A673 (cell line): ENCODE results near the gene TIGD3. TPM values are rescaled to one million over a fixed set of nuclear protein-coding genes. Genes with fewer than 3 reads are reported as not detected.
A peak's percentile ranks its signal among the peaks of the same experiment; 100 is the strongest.
"Not testable (repeated sequence)": the region's sequence is repeated elsewhere in the genome, so short reads cannot be mapped to it uniquely, and the experiment has no call there.

Source experiments
- BruUV-seq: library from RNA; stranded (reverse); fragments of 400-500 nt; replicated peaks from 2 replicates; lab custom pipeline; 2021; lab: Mats Ljungman, UMichigan
- CTCF ChIA-PET: fragments of 300-600 bp; sonication (Branson Sonifier 250); formaldehyde crosslinking; loops from one replicate; lab custom pipeline; 2022; ENCODE audit warnings: antibody characterized with exemption; lab: Charles Lee
- POLR2A ChIA-PET: fragments of 300-600 bp; sonication (Branson Sonifier 250); formaldehyde crosslinking; loops from one replicate; lab custom pipeline; 2022; ENCODE audit warnings: antibody characterized with exemption; ENCODE audit not compliant: low non-redundant PET; lab: Charles Lee
- DNase-seq: peaks from one replicate; pipeline ENCODE4 v3.0.0-alpha.2; 2015; ENCODE audit warnings: low spot score
- H3K27ac ChIP-seq: fragments of 200-600 bp; sonication (generic); 2 replicates; pipeline ENCODE4 v1.5.1; 2016; ENCODE audit warnings: mixed run types, low read depth, mild to moderate bottlenecking, mixed read lengths, antibody characterized with exemption, low read length; ENCODE audit not compliant: poor library complexity, severe bottlenecking
- H3K27me3 ChIP-seq: fragments of 200-600 bp; sonication (generic); replicated peaks from 2 replicates; pipeline ENCODE4 v1.6.1; 2017; ENCODE audit warnings: mixed run types, low read depth, mild to moderate bottlenecking, mixed read lengths, antibody characterized with exemption, low read length; ENCODE audit not compliant: insufficient read depth, poor library complexity
- H3K36me3 ChIP-seq: fragments of 200-600 bp; sonication (generic); 2 replicates; pipeline ENCODE4 v1.6.1; 2016; ENCODE audit warnings: mixed run types, mild to moderate bottlenecking, mixed read lengths, antibody characterized with exemption, low read length; ENCODE audit not compliant: insufficient read depth, poor library complexity, severe bottlenecking
- H3K4me1 ChIP-seq: fragments of 200-600 bp; sonication (generic); 2 replicates; pipeline ENCODE4 v1.6.1; 2017; ENCODE audit warnings: mixed run types, mild to moderate bottlenecking, mixed read lengths, antibody characterized with exemption, low read length; ENCODE audit not compliant: insufficient read depth, poor library complexity, severe bottlenecking
- H3K4me3 ChIP-seq: fragments of 200-600 bp; sonication (generic); 2 replicates; pipeline ENCODE4 v1.5.1; 2016; ENCODE audit warnings: low read depth, mixed run types, mild to moderate bottlenecking, mixed read lengths, low read length; ENCODE audit not compliant: poor library complexity, severe bottlenecking
- H3K9me3 ChIP-seq: fragments of 200-600 bp; sonication (generic); 2 replicates; pipeline ENCODE4 v1.6.1; 2016; ENCODE audit warnings: mixed run types, low read depth, mild to moderate bottlenecking, mixed read lengths, antibody characterized with exemption, low read length; ENCODE audit not compliant: poor library complexity, severe bottlenecking
- EZH2 ChIP-seq: fragments of 200-600 bp; sonication (generic); IDR thresholded peaks from 2 replicates; pipeline ENCODE4 v1.6.1; 2017; ENCODE audit warnings: borderline replicate concordance, low read depth, mild to moderate bottlenecking, mixed read lengths, antibody characterized with exemption, low read length; ENCODE audit not compliant: poor library complexity, severe bottlenecking
- intact Hi-C: fragments of 100-400 bp; cut with micrococcal nuclease; formaldehyde crosslinking; loops from one replicate; pipeline ENCODE4 v1.10.0; 2022; ENCODE audit not compliant: unreplicated experiment
- total RNA-seq: library from RNA; stranded (reverse); gene quantifications from 2 replicates; pipeline ENCODE4 v1.2.3, GENCODE V29; 2021
- TF ChIP-seq, protein P1 (sequence below): fragments of 300-800, 200-600 bp; sonication (generic); conservative IDR thresholded peaks from 2 replicates; pipeline ENCODE4 v1.5.1; 2017; ENCODE audit warnings: low read depth, mild to moderate bottlenecking, antibody characterized with exemption, low read length, moderate library complexity, mixed read lengths

TIGD3 gene
- total RNA-seq, 1 experiment from 2014 or later: 2.3 TPM

DNA sequence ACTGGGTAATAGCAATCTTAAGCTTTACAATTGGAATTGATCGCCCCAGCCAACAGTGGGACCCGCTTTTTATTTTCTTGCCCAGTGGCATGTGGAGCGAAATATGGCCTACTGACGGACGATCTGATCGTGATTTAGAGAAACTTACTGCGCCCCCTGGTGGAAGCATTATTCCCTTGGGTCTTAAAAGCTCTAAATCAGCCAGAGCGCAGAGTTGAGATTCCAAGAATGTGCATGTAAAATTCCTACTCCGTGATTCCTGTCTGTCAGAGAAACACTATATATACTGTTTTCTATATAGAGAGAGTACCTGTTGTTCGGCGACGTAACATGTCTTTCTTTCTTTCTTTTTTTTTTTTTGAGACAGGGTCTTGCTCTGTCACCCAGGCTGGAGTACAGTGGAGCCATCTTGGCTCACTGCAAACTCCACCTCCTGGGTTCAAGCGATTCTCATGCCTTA, 24.6 kb upstream of the TIGD3 start:
- Histone ChIP-seq H3K36me3 (no peaks in the 10 kb centered on the region), H3K27me3 (no peaks in the 10 kb centered on the region), H3K9me3 (no peaks in the 10 kb centered on the region), H3K4me3 (no peak overlapping the region), H3K27ac (peak overlapping the region; percentile 24), H3K4me1 (peaks cover 6% of the 10 kb centered on the region)
- POLR2A ChIA-PET: interaction anchor here (1.2 kb wide), 1 partner anchor 178 kb away, joined by 11 read pairs; no protein-coding TSS in a partner anchor
- intact Hi-C loops: loop anchor here (5.0 kb wide), 1 partner anchor 483 kb away; no protein-coding TSS in a partner anchor
- CTCF ChIA-PET: interaction anchor here (0.6 to 3.6 kb wide), 10 partner anchors 14 to 503 kb away, joined by 3 to 34 read pairs (median 4); partner anchors contain the start of gene CDC42EP2
- no TSS peak for BruUV-seq
- TF ChIP-seq, protein P1, sequence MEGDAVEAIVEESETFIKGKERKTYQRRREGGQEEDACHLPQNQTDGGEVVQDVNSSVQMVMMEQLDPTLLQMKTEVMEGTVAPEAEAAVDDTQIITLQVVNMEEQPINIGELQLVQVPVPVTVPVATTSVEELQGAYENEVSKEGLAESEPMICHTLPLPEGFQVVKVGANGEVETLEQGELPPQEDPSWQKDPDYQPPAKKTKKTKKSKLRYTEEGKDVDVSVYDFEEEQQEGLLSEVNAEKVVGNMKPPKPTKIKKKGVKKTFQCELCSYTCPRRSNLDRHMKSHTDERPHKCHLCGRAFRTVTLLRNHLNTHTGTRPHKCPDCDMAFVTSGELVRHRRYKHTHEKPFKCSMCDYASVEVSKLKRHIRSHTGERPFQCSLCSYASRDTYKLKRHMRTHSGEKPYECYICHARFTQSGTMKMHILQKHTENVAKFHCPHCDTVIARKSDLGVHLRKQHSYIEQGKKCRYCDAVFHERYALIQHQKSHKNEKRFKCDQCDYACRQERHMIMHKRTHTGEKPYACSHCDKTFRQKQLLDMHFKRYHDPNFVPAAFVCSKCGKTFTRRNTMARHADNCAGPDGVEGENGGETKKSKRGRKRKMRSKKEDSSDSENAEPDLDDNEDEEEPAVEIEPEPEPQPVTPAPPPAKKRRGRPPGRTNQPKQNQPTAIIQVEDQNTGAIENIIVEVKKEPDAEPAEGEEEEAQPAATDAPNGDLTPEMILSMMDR: peak; percentile 88
- TF ChIP-seq EZH2: no peak
- peak; percentile 95 for DNase-seq

DNA sequence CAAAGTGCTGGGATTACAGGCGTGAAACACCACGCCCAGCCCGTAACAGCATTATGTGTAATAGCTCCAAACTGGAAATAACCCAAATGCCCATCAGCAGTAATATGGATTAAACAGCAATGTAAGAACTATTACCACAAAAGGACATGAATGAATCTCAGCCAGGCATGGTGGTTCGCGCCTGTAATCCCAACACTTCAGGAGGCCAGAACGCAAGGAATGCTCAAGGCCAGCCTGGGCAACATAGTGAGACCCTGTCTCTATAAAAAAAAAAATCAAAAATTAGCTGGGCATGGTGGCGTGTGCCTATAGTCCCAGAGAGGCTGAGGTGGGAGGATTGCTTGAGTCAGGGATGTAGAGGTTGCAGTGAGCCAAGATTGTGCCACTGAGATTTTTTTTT, 24.0 kb upstream of the TIGD3 start:
- ChIA-PET POLR2A (interaction anchor here (0.7 kb wide), 1 partner anchor 196 kb away, joined by 6 read pairs; no protein-coding TSS in a partner anchor), CTCF (interaction anchor here (0.6 to 3.6 kb wide), 8 partner anchors 14 to 105 kb away, joined by 3 to 34 read pairs (median 6); partner anchors contain the start of gene CDC42EP2)
- TF ChIP-seq, protein P1: no peak
- no peak for TF ChIP-seq EZH2

DNA sequence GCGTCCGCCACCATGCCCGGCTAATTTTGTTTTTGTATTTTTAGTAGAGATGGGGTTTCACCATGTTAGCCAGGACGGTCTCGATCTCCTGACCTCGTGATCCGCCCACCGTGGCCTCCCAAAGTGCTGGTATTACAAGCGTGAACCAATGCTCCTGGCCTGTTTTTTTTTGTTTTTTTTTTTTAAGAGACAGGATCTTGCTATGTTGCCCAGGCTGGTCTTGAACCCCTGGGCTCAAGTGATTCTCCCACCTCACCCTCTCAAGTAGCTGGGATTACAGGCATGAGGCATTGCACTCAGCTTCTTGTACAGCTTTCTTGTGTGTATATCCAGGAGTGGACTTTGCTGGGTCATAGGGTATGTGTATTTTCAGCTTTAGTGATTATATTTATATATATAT, 22.0 kb upstream of the TIGD3 start:
- H3K27ac ChIP-seq, DNase-seq, H3K36me3 ChIP-seq, BruUV-seq, H3K27me3 ChIP-seq, H3K9me3 ChIP-seq, H3K4me1 ChIP-seq, H3K4me3 ChIP-seq: not testable (repeated sequence)
- intact Hi-C loops: loop anchor here (5.0 kb wide), 1 partner anchor 485 kb away; no protein-coding TSS in a partner anchor
- POLR2A ChIA-PET: interaction anchor here (0.7 kb wide), 1 partner anchor 56 kb away, joined by 5 read pairs; no protein-coding TSS in a partner anchor
- CTCF ChIA-PET: interaction anchor here (1.3 to 1.4 kb wide), 2 partner anchors 18 to 107 kb away, joined by 4 to 6 read pairs; partner anchors contain the start of gene CDC42EP2

More for the DNA sequence above, 24.0 kb upstream of the TIGD3 start:
- peaks cover 9% of the 10 kb centered on the region for H3K4me1 ChIP-seq
- no peaks in the 10 kb centered on the region for H3K27me3 ChIP-seq
- H3K36me3 ChIP-seq: no peaks in the 10 kb centered on the region
- no peaks in the 10 kb centered on the region for H3K9me3 ChIP-seq
- intact Hi-C loops: loop anchor here (5.0 kb wide), 1 partner anchor 483 kb away; no protein-coding TSS in a partner anchor
- no peak for DNase-seq
- no peak overlapping the region for H3K4me3 ChIP-seq
- BruUV-seq: no TSS peak
- H3K27ac ChIP-seq: peak overlapping the region; percentile 24
